Right lobe of liver (tissue), 6 donors: ENCODE data around the gene MINDY1. TPM values are rescaled to one million over a fixed set of nuclear protein-coding genes. Genes with fewer than 3 reads are reported as not detected.

ENCODE experiments used
- ATAC-seq, 4 donors: fragments of 200-7000 bp; cut with Tn5 transposase; one replicate each; pipeline ENCODE4 v1.9.1; 2020; ENCODE audit warnings: mild to moderate bottlenecking in 4 of 4, moderate library complexity in 4 of 4
- DNase-seq, 3 donors: peaks; one replicate each; pipeline ENCODE4 v3.0.0-alpha.2; 2020
- H3K27ac ChIP-seq, 3 donors: fragments of 200-600 bp; one replicate each; pipeline ENCODE4 v1.8.0; 2022
- H3K27me3 ChIP-seq, 2 donors: fragments of 200-600 bp; one replicate each; pipeline ENCODE4 v1.8.0; 2022
- H3K36me3 ChIP-seq, 4 donors: fragments of 200-600 bp; sonication (generic) in 1 of 4; one replicate each; pipeline versions ENCODE4 v1.5.1 to v1.8.0; 2017 to 2022; ENCODE audit warnings: control low read depth in 1 of 4
- H3K4me1 ChIP-seq, 4 donors: fragments of 200-600 bp; sonication (generic) in 1 of 4; one replicate each; pipeline versions ENCODE4 v1.5.1 to v1.8.0; 2017 to 2022; ENCODE audit warnings: control low read depth in 1 of 4
- H3K4me3 ChIP-seq, 3 donors: fragments of 200-600 bp; one replicate each; pipeline ENCODE4 v1.8.0; 2022
- H3K9me3 ChIP-seq, 4 donors: fragments of 200-600 bp; sonication (generic) in 1 of 4; one replicate each; pipeline versions ENCODE4 v1.5.1 to v1.8.0; 2017 to 2022; ENCODE audit warnings: control low read depth in 1 of 4
- POLR2A ChIP-seq: fragments of 450-650 bp; IDR thresholded peaks from one replicate; pipeline ENCODE4 v1.6.1; 2017; ENCODE audit warnings: antibody characterized with exemption, mild to moderate bottlenecking
- WGBS: methylation state at CpG from one replicate; pipeline ENCODE4 v1.1.6; 2018; ENCODE audit warnings: low coverage, low lambda C conversion rate; ENCODE audit not compliant: insufficient coverage; ENCODE audit errors: missing lambda C conversion rate; 5-methylcytosine and 5-hydroxymethylcytosine counted together
- intact Hi-C, 2 donors: fragments of 100-400 bp; cut with DNase I; formaldehyde crosslinking; loops; one replicate each; pipeline versions ENCODE4 v1.11.2 to v1.14.1; 2022
- total RNA-seq, 6 experiments: library from RNA; depleted of rRNA in 2 of 6; stranded (reverse); fragments of >200 nt in 2 of 6; fragmentation: NEBNext Ultra II Directional in 3 of 6; extraction: Animal tissue kit (Norgen Biotek cat#: 25700) in 3 of 6; gene quantifications; one replicate each; pipeline versions ENCODE4 v1.1.0 to v1.2.4, GENCODE V29; 2016 to 2023
- TF ChIP-seq, protein P1 (sequence below), 4 donors: fragments of 200-600 bp in 3 of 4; fragments of 450-650 bp in 1 of 4; IDR thresholded peaks; one replicate each; pipeline versions ENCODE4 v1.5.1 to v1.8.0; 2016 to 2022; ENCODE audit warnings: antibody characterized with exemption in 4 of 4, mild to moderate bottlenecking in 2 of 4
- donor health status: DM: no; HTN: yes; CAD: no.
- donor health status: DM: no; HTN: no; CAD: no.
- donor health status: DM: no; HTN: no; CAD: no.
- donor health status: DM: no; HTN: yes; CAD: no.
- donor health status: DM: no; HTN: yes; CAD: no.

Gene MINDY1
- total RNA-seq, 6 experiments from 2014 or later, result 10.1 to 19.7 (median 15.4) TPM

- TF ChIP-seq, protein P1, sequence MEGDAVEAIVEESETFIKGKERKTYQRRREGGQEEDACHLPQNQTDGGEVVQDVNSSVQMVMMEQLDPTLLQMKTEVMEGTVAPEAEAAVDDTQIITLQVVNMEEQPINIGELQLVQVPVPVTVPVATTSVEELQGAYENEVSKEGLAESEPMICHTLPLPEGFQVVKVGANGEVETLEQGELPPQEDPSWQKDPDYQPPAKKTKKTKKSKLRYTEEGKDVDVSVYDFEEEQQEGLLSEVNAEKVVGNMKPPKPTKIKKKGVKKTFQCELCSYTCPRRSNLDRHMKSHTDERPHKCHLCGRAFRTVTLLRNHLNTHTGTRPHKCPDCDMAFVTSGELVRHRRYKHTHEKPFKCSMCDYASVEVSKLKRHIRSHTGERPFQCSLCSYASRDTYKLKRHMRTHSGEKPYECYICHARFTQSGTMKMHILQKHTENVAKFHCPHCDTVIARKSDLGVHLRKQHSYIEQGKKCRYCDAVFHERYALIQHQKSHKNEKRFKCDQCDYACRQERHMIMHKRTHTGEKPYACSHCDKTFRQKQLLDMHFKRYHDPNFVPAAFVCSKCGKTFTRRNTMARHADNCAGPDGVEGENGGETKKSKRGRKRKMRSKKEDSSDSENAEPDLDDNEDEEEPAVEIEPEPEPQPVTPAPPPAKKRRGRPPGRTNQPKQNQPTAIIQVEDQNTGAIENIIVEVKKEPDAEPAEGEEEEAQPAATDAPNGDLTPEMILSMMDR (IDR thresholded peaks at IDR 0.05), result no peak
- no peak for TF ChIP-seq POLR2A
- WGBS, result 53% methylated on average over 3 of the region's 17 CpGs
- Histone ChIP-seq H3K36me3 (peaks cover 0 to 42% (median 13%) of the 10 kb centered on the region in 4 donors), H3K27me3 (no peaks in the 10 kb centered on the region), H3K4me3 (no peak overlapping the region), H3K9me3 (no peaks in the 10 kb centered on the region), H3K27ac (no peak overlapping the region), H3K4me1 (peaks cover 0 to 18% (median 6%) of the 10 kb centered on the region in 4 donors)
- intact Hi-C loops, result loop anchor here in 1 of 2 donors (10.0 kb wide), 1 partner anchor 74 kb away; the partner anchor contains the start of gene SETDB1
- DNase-seq (no peak), ATAC-seq (no peak)
These were observed 7.5 kb downstream of the MINDY1 start for GRCh38 chr1:150999051-150999674.

- TF ChIP-seq, protein P1 (IDR thresholded peaks at IDR 0.05), result no peak
- no peak for TF ChIP-seq POLR2A
- H3K27ac ChIP-seq, result no peak overlapping the region
- 0% methylated on average over 1 of the region's 5 CpGs for WGBS
- no peaks in the 10 kb centered on the region for H3K27me3 ChIP-seq
- no peak overlapping the region for H3K4me3 ChIP-seq
- peaks cover 0 to 6% (median under 1%) of the 10 kb centered on the region in 4 donors for H3K4me1 ChIP-seq
- peaks cover 0 to 42% (median 13%) of the 10 kb centered on the region in 4 donors for H3K36me3 ChIP-seq
- intact Hi-C loops, result loop anchor here in 1 of 2 donors (10.0 kb wide), 1 partner anchor 73 kb away; the partner anchor contains the start of gene SETDB1
- H3K9me3 ChIP-seq, result no peaks in the 10 kb centered on the region
- ATAC-seq (no peak), DNase-seq (no peak)
These were observed 8.8 kb downstream of the MINDY1 start for GRCh38 chr1:150997949-150998348.

GRCh38 chr1:150997126-150997872 is 9.4 kb downstream of the MINDY1 start:
- Histone ChIP-seq H3K9me3 (no peaks in the 10 kb centered on the region), H3K27ac (no peak overlapping the region), H3K4me1 (no peaks in the 10 kb centered on the region), H3K36me3 (peaks cover 0 to 42% (median 13%) of the 10 kb centered on the region in 4 donors), H3K4me3 (no peak overlapping the region), H3K27me3 (no peaks in the 10 kb centered on the region)
- intact Hi-C loops, result loop anchor here in 1 of 2 donors (10.0 kb wide), 1 partner anchor 72 kb away; the partner anchor contains the start of gene SETDB1
- no peak for TF ChIP-seq POLR2A
- TF ChIP-seq, protein P1 (IDR thresholded peaks at IDR 0.05), result no peak
- ATAC-seq (no peak), DNase-seq (no peak)
- 94% methylated on average over 8 of the region's 20 CpGs for WGBS

DNA sequence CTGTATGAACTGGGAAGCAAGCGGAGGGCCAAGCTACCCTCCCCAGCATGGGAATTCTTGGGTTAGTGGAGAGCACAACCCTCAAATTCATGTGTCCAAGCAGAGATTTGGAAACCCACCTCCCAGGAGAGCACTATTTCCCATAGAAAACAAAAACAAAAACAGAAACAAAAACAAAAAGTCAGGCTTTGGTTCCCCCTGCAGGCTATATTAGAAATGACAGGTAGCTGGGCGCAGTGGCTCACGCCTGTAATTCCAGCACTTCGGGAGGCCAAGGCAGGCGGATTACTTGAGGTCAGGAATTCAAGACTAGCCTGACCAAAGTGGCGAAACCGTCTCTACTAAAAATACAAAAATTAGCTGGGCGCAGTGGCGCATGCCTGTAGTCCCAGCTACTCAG is 10.8 kb downstream of the MINDY1 start:
- no peaks in the 10 kb centered on the region for H3K4me1 ChIP-seq
- peak overlapping the region in 1 of 3 donors; percentile 5 for H3K27ac ChIP-seq
- intact Hi-C loops, result loop anchor here in 1 of 2 donors (10.0 kb wide), 1 partner anchor 71 kb away; the partner anchor contains the start of gene SETDB1
- TF ChIP-seq, protein P1 (IDR thresholded peaks at IDR 0.05), result peak; percentile 77 to 84 (median 82)
- no peak for TF ChIP-seq POLR2A
- DNase-seq (peak in 1 of 3 donors; percentile 45), ATAC-seq (peak; percentile 70 to 83 (median 73))
- no peaks in the 10 kb centered on the region for H3K27me3 ChIP-seq
- no peaks in the 10 kb centered on the region for H3K9me3 ChIP-seq
- no peak overlapping the region for H3K4me3 ChIP-seq
- WGBS, result 23% methylated on average over 9 of the region's 9 CpGs
- H3K36me3 ChIP-seq, result peaks cover 0 to 42% (median 13%) of the 10 kb centered on the region in 4 donors
